RWPE2 (cell line): ENCODE measurements around the gene PYGL.

Source experiments
- ATAC-seq: fragments of 200-7000 bp; cut with Tn5 transposase; 3 replicates; pipeline ENCODE4 v1.9.1; 2021; ENCODE audit warnings: low read depth
- DNase-seq: peaks from one replicate; pipeline ENCODE4 v3.0.0-alpha.2; 2020; ENCODE audit warnings: low spot score
- H3K27ac ChIP-seq: fragments of 450-650 bp; 2 replicates; pipeline ENCODE4 v1.5.1; 2017; ENCODE audit warnings: mild to moderate bottlenecking; ENCODE audit not compliant: poor library complexity, severe bottlenecking
- H3K27me3 ChIP-seq: fragments of 250-450 bp; sonication (Bioruptor Pico); 2 replicates; pipeline ENCODE4 v1.5.1; 2021; ENCODE audit warnings: mild to moderate bottlenecking, moderate library complexity; ENCODE audit not compliant: insufficient read depth, poor library complexity, severe bottlenecking
- H3K36me3 ChIP-seq: fragments of 250-450 bp; sonication (Bioruptor Pico); 2 replicates; pipeline ENCODE4 v1.5.1; 2020; ENCODE audit warnings: low read depth, mild to moderate bottlenecking, moderate library complexity
- H3K4me1 ChIP-seq: fragments of 250-450 bp; sonication (Bioruptor Pico); 2 replicates; pipeline ENCODE4 v1.5.1; 2021; ENCODE audit warnings: mild to moderate bottlenecking, moderate library complexity; ENCODE audit not compliant: insufficient read depth, poor library complexity, severe bottlenecking
- H3K4me3 ChIP-seq: fragments of 250-450 bp; sonication (Bioruptor Pico); 2 replicates; pipeline ENCODE4 v1.5.1; 2021; ENCODE audit warnings: mild to moderate bottlenecking, moderate library complexity; ENCODE audit not compliant: severe bottlenecking
- H3K9me3 ChIP-seq: fragments of 250-450 bp; sonication (Bioruptor Pico); 2 replicates; pipeline ENCODE4 v1.5.1; 2021; ENCODE audit warnings: mild to moderate bottlenecking, moderate library complexity; ENCODE audit not compliant: severe bottlenecking
- TF ChIP-seq, protein P1 (sequence below): fragments of 450-650 bp; IDR thresholded peaks from one replicate; pipeline ENCODE4 v1.5.1; 2017; ENCODE audit warnings: mild to moderate bottlenecking, moderate library complexity; ENCODE audit not compliant: poor library complexity, severe bottlenecking

PYGL gene

DNA sequence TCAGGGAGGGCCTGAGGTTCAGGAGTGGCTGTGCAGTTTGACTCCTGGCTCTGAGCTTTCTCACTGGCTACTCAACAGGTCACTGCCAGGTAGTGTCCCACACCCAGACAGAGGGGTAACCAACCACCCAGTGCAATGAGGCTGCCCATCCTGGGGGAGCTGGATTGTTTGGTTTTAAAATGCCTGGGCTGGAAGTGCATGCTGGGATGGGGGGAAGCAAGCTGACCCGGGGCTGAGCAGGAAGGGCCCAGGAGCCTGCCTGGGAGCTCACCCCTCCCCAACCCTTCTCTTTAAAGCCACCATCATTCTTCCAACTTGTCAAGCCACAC lies 85.0 kb downstream of the PYGL start:
- Histone ChIP-seq H3K27me3 (no peaks in the 10 kb centered on the region), H3K36me3 (no peaks in the 10 kb centered on the region), H3K4me1 (peaks cover 4% of the 10 kb centered on the region), H3K27ac (no peak overlapping the region), H3K9me3 (no peaks in the 10 kb centered on the region), H3K4me3 (peak overlapping the region; percentile 27)
- ATAC-seq (no peak; the same call in 2 of the 3 replicates), DNase-seq (no peak)
- TF ChIP-seq, protein P1, sequence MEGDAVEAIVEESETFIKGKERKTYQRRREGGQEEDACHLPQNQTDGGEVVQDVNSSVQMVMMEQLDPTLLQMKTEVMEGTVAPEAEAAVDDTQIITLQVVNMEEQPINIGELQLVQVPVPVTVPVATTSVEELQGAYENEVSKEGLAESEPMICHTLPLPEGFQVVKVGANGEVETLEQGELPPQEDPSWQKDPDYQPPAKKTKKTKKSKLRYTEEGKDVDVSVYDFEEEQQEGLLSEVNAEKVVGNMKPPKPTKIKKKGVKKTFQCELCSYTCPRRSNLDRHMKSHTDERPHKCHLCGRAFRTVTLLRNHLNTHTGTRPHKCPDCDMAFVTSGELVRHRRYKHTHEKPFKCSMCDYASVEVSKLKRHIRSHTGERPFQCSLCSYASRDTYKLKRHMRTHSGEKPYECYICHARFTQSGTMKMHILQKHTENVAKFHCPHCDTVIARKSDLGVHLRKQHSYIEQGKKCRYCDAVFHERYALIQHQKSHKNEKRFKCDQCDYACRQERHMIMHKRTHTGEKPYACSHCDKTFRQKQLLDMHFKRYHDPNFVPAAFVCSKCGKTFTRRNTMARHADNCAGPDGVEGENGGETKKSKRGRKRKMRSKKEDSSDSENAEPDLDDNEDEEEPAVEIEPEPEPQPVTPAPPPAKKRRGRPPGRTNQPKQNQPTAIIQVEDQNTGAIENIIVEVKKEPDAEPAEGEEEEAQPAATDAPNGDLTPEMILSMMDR = no peak

DNA sequence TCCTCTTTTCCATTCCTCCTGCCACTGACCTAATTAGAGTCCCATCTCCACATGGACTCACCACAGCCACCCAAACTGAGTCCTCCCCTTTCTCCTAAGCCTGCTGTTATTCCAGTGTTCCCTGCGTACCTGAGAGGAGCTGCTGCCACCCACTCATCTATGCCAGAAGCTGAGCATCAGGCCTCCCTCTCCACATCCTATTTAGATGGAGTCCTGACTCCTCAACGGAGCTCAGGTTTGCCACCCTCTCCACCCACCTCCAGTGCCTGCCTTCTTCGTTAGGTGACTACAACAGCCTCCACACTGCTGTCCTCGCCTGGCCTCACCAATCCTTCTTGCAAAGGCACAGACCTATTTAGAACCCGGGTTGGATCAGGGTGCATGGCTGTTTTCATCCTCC lies 87.6 kb downstream of the PYGL start:
- Histone ChIP-seq H3K9me3 (no peaks in the 10 kb centered on the region), H3K27ac (no peak overlapping the region), H3K4me3 (no peak overlapping the region), H3K27me3 (no peaks in the 10 kb centered on the region), H3K36me3 (no peaks in the 10 kb centered on the region), H3K4me1 (peaks cover 4% of the 10 kb centered on the region)
- no peak for DNase-seq
- ATAC-seq = no peak
- TF ChIP-seq, protein P1 = no peak

DNA sequence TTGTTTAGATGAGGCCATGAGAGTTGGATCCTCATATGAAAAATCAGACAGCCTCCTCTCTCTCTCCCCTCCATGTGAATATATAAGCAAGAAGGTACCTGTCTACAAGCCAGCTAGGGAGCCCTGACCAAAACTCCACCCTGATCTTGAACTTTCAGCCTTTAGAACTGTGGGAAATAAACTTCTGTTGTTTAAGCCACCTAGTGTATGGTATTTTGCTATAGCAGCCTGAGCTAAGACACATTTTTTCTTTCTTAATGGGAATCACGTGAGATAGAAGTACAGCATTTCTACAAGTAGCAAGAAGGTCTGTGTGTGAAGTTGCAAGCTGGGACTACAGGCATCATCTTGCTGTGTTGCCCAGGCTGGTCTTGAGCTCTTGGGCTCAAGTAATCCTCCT lies 88.7 kb downstream of the PYGL start:
- TF ChIP-seq, protein P1 = no peak
- H3K27me3 ChIP-seq = peaks cover 3% of the 10 kb centered on the region
- DNase-seq (no peak), ATAC-seq (no peak)
- H3K9me3 ChIP-seq = no peaks in the 10 kb centered on the region
- no peak overlapping the region for H3K27ac ChIP-seq
- no peaks in the 10 kb centered on the region for H3K36me3 ChIP-seq
- no peak overlapping the region for H3K4me3 ChIP-seq
- H3K4me1 ChIP-seq = peaks cover 4% of the 10 kb centered on the region
